Caco-2 (cell line): ENCODE data around the gene ZMYND8. TPM values are rescaled to one million over a fixed set of nuclear protein-coding genes. Genes with fewer than 3 reads are reported as not detected.
A peak's percentile ranks its signal among the peaks of the same experiment; 100 is the strongest.

ENCODE experiments used
- BruUV-seq: library from RNA; stranded (reverse); fragments of 400-500 nt; replicated peaks from 2 replicates; lab custom pipeline; 2021; lab: Mats Ljungman, UMichigan
- CTCF ChIA-PET: fragments of 300-600 bp; sonication (Branson Sonifier 250); formaldehyde crosslinking; loops from one replicate; lab custom pipeline; 2022; ENCODE audit warnings: antibody characterized with exemption; lab: Charles Lee
- POLR2A ChIA-PET: fragments of 300-600 bp; sonication (Branson Sonifier 250); formaldehyde crosslinking; loops from one replicate; lab custom pipeline; 2022; ENCODE audit warnings: antibody characterized with exemption; lab: Charles Lee
- DNase-seq, 2 experiments: peaks; one replicate each; pipeline versions ENCODE4 v3.0.0 to v3.0.0-alpha.2; 2020 to 2022
- H3K27me3 ChIP-seq: replicated peaks from 2 replicates; pipeline ENCODE4 v1.6.0; 2011; ENCODE audit warnings: low read length; ENCODE audit not compliant: control insufficient read depth, insufficient read depth
- H3K36me3 ChIP-seq: 2 replicates; pipeline ENCODE4 v1.5.1; 2011; ENCODE audit warnings: low read length; ENCODE audit not compliant: control insufficient read depth, insufficient read depth
- H3K4me1 ChIP-seq: fragments of 250-450 bp; sonication (Bioruptor Pico); 2 replicates; pipeline ENCODE4 v1.5.1; 2020; ENCODE audit warnings: mild to moderate bottlenecking
- H3K4me3 ChIP-seq: 2 replicates; pipeline ENCODE4 v1.5.1; 2011; ENCODE audit warnings: low read depth, mild to moderate bottlenecking, control low read depth, low read length
- H3K9me3 ChIP-seq: fragments of 250-450 bp; sonication (Bioruptor Pico); 2 replicates; pipeline ENCODE4 v1.5.1; 2020; ENCODE audit warnings: mild to moderate bottlenecking, moderate library complexity
- H3K27ac Mint-ChIP-seq: one replicate; pipeline ENCODE4 v1.8.0; 2022; ENCODE audit warnings: mixed read lengths; ENCODE audit not compliant: unreplicated experiment
- H3K27me3 Mint-ChIP-seq: one replicate; pipeline ENCODE4 v1.8.0; 2022; ENCODE audit warnings: mixed read lengths; ENCODE audit not compliant: insufficient read depth, unreplicated experiment
- H3K36me3 Mint-ChIP-seq: one replicate; pipeline ENCODE4 v1.8.0; 2022; ENCODE audit warnings: mild to moderate bottlenecking, mixed read lengths; ENCODE audit not compliant: insufficient read depth, unreplicated experiment
- H3K4me1 Mint-ChIP-seq: one replicate; pipeline ENCODE4 v1.8.0; 2022; ENCODE audit warnings: low read depth, mixed read lengths; ENCODE audit not compliant: unreplicated experiment
- H3K4me3 Mint-ChIP-seq: one replicate; pipeline ENCODE4 v1.8.0; 2022; ENCODE audit warnings: mild to moderate bottlenecking, moderate library complexity, mixed read lengths; ENCODE audit not compliant: unreplicated experiment
- H3K9me3 Mint-ChIP-seq: one replicate; pipeline ENCODE4 v1.8.0; 2022; ENCODE audit warnings: mixed read lengths; ENCODE audit not compliant: unreplicated experiment
- intact Hi-C: fragments of 100-400 bp; cut with micrococcal nuclease; formaldehyde crosslinking; loops from one replicate; pipeline ENCODE4 v1.10.0; 2022; ENCODE audit not compliant: unreplicated experiment
- total RNA-seq: library from RNA; stranded (reverse); gene quantifications from 2 replicates; pipeline ENCODE4 v1.2.3, GENCODE V29; 2022
- TF ChIP-seq, protein P1 (sequence below), 2 experiments: fragments of 200-600 bp in 1 of 2; IDR thresholded peaks; 1 replicate in 1 of 2; 2 replicates in 1 of 2; pipeline versions ENCODE4 v1.5.1 to v1.8.0; 2011 to 2022; ENCODE audit warnings: antibody characterized with exemption in 1 of 2, control low read depth in 1 of 2, inconsistent platforms in 1 of 2, low read depth in 1 of 2, low read length in 1 of 2, mild to moderate bottlenecking in 1 of 2, moderate library complexity in 1 of 2; ENCODE audit not compliant: insufficient read depth in 1 of 2, severe bottlenecking in 1 of 2, unreplicated experiment in 1 of 2

ZMYND8 gene
- total RNA-seq, 1 experiment from 2014 or later = 194 TPM

DNA sequence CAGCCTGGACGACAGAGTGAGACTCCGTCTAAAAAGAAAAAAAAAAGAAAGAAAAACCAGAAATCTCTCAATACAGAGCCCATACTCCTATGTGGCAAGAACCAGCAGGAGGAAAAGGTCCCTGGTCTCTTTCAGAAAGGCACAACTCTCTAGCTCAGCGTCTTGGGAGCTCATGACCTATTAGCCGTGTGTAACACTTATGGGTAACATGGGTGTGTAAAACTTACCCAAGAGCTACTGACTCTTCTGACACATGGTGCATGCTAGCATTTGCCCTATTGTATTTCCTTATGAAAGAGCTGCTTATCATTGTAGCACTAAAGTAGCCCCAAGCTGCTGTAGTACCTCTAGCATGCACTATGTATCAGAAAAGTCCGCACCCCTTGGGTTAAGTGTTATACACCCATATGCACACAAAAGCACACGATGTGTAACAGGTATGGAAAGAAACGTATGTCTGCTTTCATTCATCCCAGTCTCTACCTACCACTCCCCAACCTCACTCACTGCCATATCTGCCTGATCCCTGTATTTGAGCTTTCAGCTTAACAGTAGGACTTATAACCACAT is 85.4 kb downstream of the ZMYND8 start:
- POLR2A ChIA-PET = no interaction called here
- peaks cover 16% of the 10 kb centered on the region for H3K4me1 Mint-ChIP-seq

GRCh38 chr20:47269309-47270165 is 87.0 kb downstream of the ZMYND8 start:
- peaks cover 10% of the 10 kb centered on the region for H3K4me1 Mint-ChIP-seq
- TF ChIP-seq, protein P1, sequence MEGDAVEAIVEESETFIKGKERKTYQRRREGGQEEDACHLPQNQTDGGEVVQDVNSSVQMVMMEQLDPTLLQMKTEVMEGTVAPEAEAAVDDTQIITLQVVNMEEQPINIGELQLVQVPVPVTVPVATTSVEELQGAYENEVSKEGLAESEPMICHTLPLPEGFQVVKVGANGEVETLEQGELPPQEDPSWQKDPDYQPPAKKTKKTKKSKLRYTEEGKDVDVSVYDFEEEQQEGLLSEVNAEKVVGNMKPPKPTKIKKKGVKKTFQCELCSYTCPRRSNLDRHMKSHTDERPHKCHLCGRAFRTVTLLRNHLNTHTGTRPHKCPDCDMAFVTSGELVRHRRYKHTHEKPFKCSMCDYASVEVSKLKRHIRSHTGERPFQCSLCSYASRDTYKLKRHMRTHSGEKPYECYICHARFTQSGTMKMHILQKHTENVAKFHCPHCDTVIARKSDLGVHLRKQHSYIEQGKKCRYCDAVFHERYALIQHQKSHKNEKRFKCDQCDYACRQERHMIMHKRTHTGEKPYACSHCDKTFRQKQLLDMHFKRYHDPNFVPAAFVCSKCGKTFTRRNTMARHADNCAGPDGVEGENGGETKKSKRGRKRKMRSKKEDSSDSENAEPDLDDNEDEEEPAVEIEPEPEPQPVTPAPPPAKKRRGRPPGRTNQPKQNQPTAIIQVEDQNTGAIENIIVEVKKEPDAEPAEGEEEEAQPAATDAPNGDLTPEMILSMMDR (IDR thresholded peaks at IDR 0.05; ENCODE audit: insufficient read depth in 1 of 2, low read depth in 1 of 2, low read length in 1 of 2, severe bottlenecking in 1 of 2, unreplicated experiment in 1 of 2) = no peak
- H3K9me3 Mint-ChIP-seq = no peaks in the 10 kb centered on the region
- no peak overlapping the region for H3K27ac Mint-ChIP-seq
- no peaks in the 10 kb centered on the region for H3K27me3 Mint-ChIP-seq
- ChIA-PET POLR2A (interaction anchor here (0.6 kb wide), 1 partner anchor 232 kb away, joined by 3 read pairs; no protein-coding TSS in a partner anchor), CTCF (interaction anchor here (6.5 kb wide), 1 partner anchor 113 kb away, joined by 261 read pairs; no protein-coding TSS in a partner anchor)
- H3K4me3 Mint-ChIP-seq = no peak overlapping the region
- H3K4me3 ChIP-seq = no peak overlapping the region
- H3K36me3 ChIP-seq = peaks cover 13% of the 10 kb centered on the region
- no TSS peak for BruUV-seq
- peaks cover 94% of the 10 kb centered on the region for H3K36me3 Mint-ChIP-seq
- DNase-seq = no peak
- no peaks in the 10 kb centered on the region for H3K9me3 ChIP-seq
- H3K4me1 ChIP-seq = peaks cover 7% of the 10 kb centered on the region; the same call in 1 of the 2 replicates
- intact Hi-C loops = loop anchor here (10.0 kb wide), 1 partner anchor 235 kb away; the partner anchor contains the start of gene NCOA3
- H3K27me3 ChIP-seq = no peaks in the 10 kb centered on the region

More for the DNA sequence above, 85.4 kb downstream of the ZMYND8 start:
- H3K9me3 Mint-ChIP-seq = no peaks in the 10 kb centered on the region
- no peak overlapping the region for H3K4me3 Mint-ChIP-seq
- no peaks in the 10 kb centered on the region for H3K9me3 ChIP-seq
- TF ChIP-seq, protein P1 (IDR thresholded peaks at IDR 0.05; ENCODE audit: insufficient read depth in 1 of 2, low read depth in 1 of 2, low read length in 1 of 2, severe bottlenecking in 1 of 2, unreplicated experiment in 1 of 2) = no peak
- peaks cover 15% of the 10 kb centered on the region for H3K36me3 ChIP-seq
- H3K4me1 ChIP-seq = peaks cover 7% of the 10 kb centered on the region
- no peak overlapping the region for H3K4me3 ChIP-seq
- H3K27ac Mint-ChIP-seq = no peak overlapping the region
- H3K27me3 Mint-ChIP-seq = no peaks in the 10 kb centered on the region
- CTCF ChIA-PET = interaction anchor here (0.7 to 6.5 kb wide), 4 partner anchors 9 to 112 kb away, joined by 3 to 261 read pairs (median 4); no protein-coding TSS in a partner anchor
- BruUV-seq = no TSS peak
- peaks cover 100% of the 10 kb centered on the region for H3K36me3 Mint-ChIP-seq
- no peak for DNase-seq
- no peaks in the 10 kb centered on the region for H3K27me3 ChIP-seq
- intact Hi-C loops = loop anchor here (10.0 kb wide), 1 partner anchor 234 kb away; the partner anchor contains the start of gene NCOA3

GRCh38 chr20:47267621-47268020 is 88.9 kb downstream of the ZMYND8 start:
- intact Hi-C loops = no loop called here
- peak overlapping the region; percentile 22 for H3K27ac Mint-ChIP-seq
- no peak for DNase-seq
- H3K9me3 Mint-ChIP-seq = no peaks in the 10 kb centered on the region
- Histone ChIP-seq H3K27me3 (no peaks in the 10 kb centered on the region), H3K4me3 (no peak overlapping the region), H3K4me1 (no peaks in the 10 kb centered on the region), H3K36me3 (peaks cover 13% of the 10 kb centered on the region), H3K9me3 (no peaks in the 10 kb centered on the region)
- ChIA-PET CTCF (no interaction called here), POLR2A (no interaction called here)
- no peaks in the 10 kb centered on the region for H3K27me3 Mint-ChIP-seq
- no TSS peak for BruUV-seq
- no peak overlapping the region for H3K4me3 Mint-ChIP-seq
- TF ChIP-seq, protein P1 (IDR thresholded peaks at IDR 0.05; ENCODE audit: insufficient read depth in 1 of 2, low read depth in 1 of 2, low read length in 1 of 2, severe bottlenecking in 1 of 2, unreplicated experiment in 1 of 2) = no peak
- peaks cover 94% of the 10 kb centered on the region for H3K36me3 Mint-ChIP-seq
- H3K4me1 Mint-ChIP-seq = peaks cover 2% of the 10 kb centered on the region
